SU-DHL-6 (cell line): ENCODE data around the gene SIGLEC1.

ENCODE experiments used
- H2AFZ ChIP-seq: fragments of 200-600 bp; sonication (generic); 2 replicates; pipeline ENCODE4 v1.6.1; 2014; ENCODE audit warnings: low read depth, mild to moderate bottlenecking, moderate library complexity, mixed read lengths, antibody characterized with exemption, low read length; ENCODE audit not compliant: severe bottlenecking
- H3F3A ChIP-seq: fragments of 200-600 bp; shearing (Covaris generic); 2 replicates; pipeline ENCODE4 v1.6.0; 2016; ENCODE audit warnings: antibody characterized with exemption, mild to moderate bottlenecking; ENCODE audit not compliant: insufficient read depth
- H3K27ac ChIP-seq: fragments of 200-600 bp; sonication (generic); 2 replicates; pipeline ENCODE4 v1.5.1; 2016; ENCODE audit warnings: low read depth, mild to moderate bottlenecking, low read length, moderate library complexity, mixed read lengths
- H3K27me3 ChIP-seq: fragments of 200-600 bp; sonication (generic), shearing (Covaris generic); 2 replicates; pipeline ENCODE4 v1.6.0; 2014; ENCODE audit warnings: mild to moderate bottlenecking, low read length
- H3K36me3 ChIP-seq: fragments of 200-600 bp; sonication (generic); 2 replicates; pipeline ENCODE4 v1.6.1; 2014; ENCODE audit warnings: mild to moderate bottlenecking, low read length, mixed read lengths
- H3K4me2 ChIP-seq: fragments of 300-600, 200-600 bp; shearing (Covaris generic), sonication (generic); 2 replicates; pipeline ENCODE4 v1.6.0; 2014; ENCODE audit warnings: low read length, low read depth, mild to moderate bottlenecking; ENCODE audit not compliant: poor library complexity, severe bottlenecking
- H3K4me3 ChIP-seq: fragments of 200-600 bp; sonication (generic); 2 replicates; pipeline ENCODE4 v1.5.1; 2014; ENCODE audit warnings: antibody characterized with exemption, low read length, mild to moderate bottlenecking, mixed read lengths; ENCODE audit not compliant: insufficient read depth, poor library complexity, severe bottlenecking
- H3K79me2 ChIP-seq: fragments of 200-600 bp; sonication (generic); 2 replicates; pipeline ENCODE4 v1.6.1; 2014; ENCODE audit warnings: mild to moderate bottlenecking, low read length, moderate library complexity; ENCODE audit not compliant: insufficient read depth
- H3K9ac ChIP-seq: fragments of 200-600 bp; sonication (generic); 2 replicates; pipeline ENCODE4 v1.7.0; 2014; ENCODE audit warnings: mild to moderate bottlenecking, low read length
- H3K9me2 ChIP-seq: fragments of 200-600 bp; sonication (generic); replicated peaks from 2 replicates; pipeline ENCODE4 v1.6.1; 2014; ENCODE audit warnings: low read length; ENCODE audit not compliant: insufficient read depth
- H3K9me3 ChIP-seq: fragments of 200-600 bp; sonication (generic); 2 replicates; pipeline ENCODE4 v1.6.1; 2014; ENCODE audit warnings: low read length, mixed read lengths; ENCODE audit not compliant: insufficient read depth
- H4K20me1 ChIP-seq: fragments of 200-600 bp; sonication (generic); 2 replicates; pipeline ENCODE4 v1.6.1; 2014; ENCODE audit warnings: low read depth, mild to moderate bottlenecking, antibody characterized with exemption, low read length, moderate library complexity, mixed read lengths
- CTCF ChIP-seq: fragments of 200-600 bp; sonication (generic); IDR thresholded peaks from one replicate; pipeline ENCODE4 v1.5.1; 2017; ENCODE audit warnings: antibody characterized with exemption, mild to moderate bottlenecking, low read length, moderate library complexity; ENCODE audit not compliant: insufficient read depth, poor library complexity, severe bottlenecking
- EZH2phosphoT487 ChIP-seq: fragments of 200-600 bp; sonication (generic), shearing (Covaris generic); conservative IDR thresholded peaks from 2 replicates; pipeline ENCODE4 v1.6.1; 2018; ENCODE audit warnings: mild to moderate bottlenecking, antibody characterized with exemption, low read length, moderate library complexity, mixed read lengths

The SIGLEC1 gene

GRCh38 chr20:3690413-3690812 lies 22.0 kb downstream of the SIGLEC1 start:
- Histone ChIP-seq H2AFZ (no peak overlapping the region), H3K9ac (no peak overlapping the region), H3K4me2 (no peak overlapping the region), H3K9me2 (no peaks in the 10 kb centered on the region), H3K9me3 (no peaks in the 10 kb centered on the region), H4K20me1 (no peaks in the 10 kb centered on the region), H3K4me3 (no peak overlapping the region), H3K27ac (no peak overlapping the region), H3K27me3 (no peaks in the 10 kb centered on the region), H3F3A (no peaks in the 10 kb centered on the region), H3K79me2 (no peaks in the 10 kb centered on the region), H3K36me3 (no peaks in the 10 kb centered on the region)
- no peak for TF ChIP-seq CTCF

GRCh38 chr20:3689978-3690377 lies 22.4 kb downstream of the SIGLEC1 start:
- no peak for TF ChIP-seq CTCF
- TF ChIP-seq EZH2phosphoT487 = no peak
- Histone ChIP-seq H3K9me2 (no peaks in the 10 kb centered on the region), H3K27me3 (no peaks in the 10 kb centered on the region), H3K9ac (no peak overlapping the region), H3K4me2 (no peak overlapping the region), H3K79me2 (no peaks in the 10 kb centered on the region), H3K36me3 (no peaks in the 10 kb centered on the region), H2AFZ (no peak overlapping the region), H3K27ac (no peak overlapping the region), H3K9me3 (no peaks in the 10 kb centered on the region), H3F3A (no peaks in the 10 kb centered on the region), H4K20me1 (no peaks in the 10 kb centered on the region), H3K4me3 (no peak overlapping the region)

GRCh38 chr20:3687655-3688054 lies 24.7 kb downstream of the SIGLEC1 start:
- H3K4me3 ChIP-seq = no peak overlapping the region

More at GRCh38 chr20:3687655-3688054, 24.7 kb downstream of the SIGLEC1 start:
- H3K9me3 ChIP-seq = no peaks in the 10 kb centered on the region
- TF ChIP-seq CTCF = no peak
- no peak for TF ChIP-seq EZH2phosphoT487
- no peak overlapping the region for H3K4me2 ChIP-seq
- H2AFZ ChIP-seq = no peak overlapping the region
- H3K79me2 ChIP-seq = no peaks in the 10 kb centered on the region
- no peak overlapping the region for H3K27ac ChIP-seq
- no peaks in the 10 kb centered on the region for H3K9me2 ChIP-seq
- H4K20me1 ChIP-seq = no peaks in the 10 kb centered on the region
- H3K36me3 ChIP-seq = no peaks in the 10 kb centered on the region
- H3F3A ChIP-seq = no peaks in the 10 kb centered on the region
- no peak overlapping the region for H3K9ac ChIP-seq
- no peaks in the 10 kb centered on the region for H3K27me3 ChIP-seq
